GM23248 (cell line): ENCODE measurements around the gene MCL1. TPM values are rescaled to one million over a fixed set of nuclear protein-coding genes. Genes with fewer than 3 reads are reported as not detected.
A peak's percentile ranks its signal among the peaks of the same experiment; 100 is the strongest.
"Not testable (repeated sequence)": the region's sequence is repeated elsewhere in the genome, so short reads cannot be mapped to it uniquely, and the experiment has no call there.

Experiments
- DNase-seq: peaks from one replicate; pipeline ENCODE4 v3.0.0-alpha.2; 2015
- H2AFZ ChIP-seq: fragments of 200-600 bp; sonication (generic); 2 replicates; pipeline ENCODE4 v1.6.1; 2016; ENCODE audit warnings: antibody characterized with exemption
- H3F3A ChIP-seq: fragments of 200-600 bp; sonication (generic); 2 replicates; pipeline ENCODE4 v1.6.1; 2016; ENCODE audit warnings: mild to moderate bottlenecking, antibody characterized with exemption, mixed run types; ENCODE audit not compliant: insufficient read depth
- H3K27ac ChIP-seq: fragments of 200-600 bp; sonication (generic); 2 replicates; pipeline ENCODE4 v1.5.1; 2016; ENCODE audit warnings: mild to moderate bottlenecking
- H3K27me3 ChIP-seq: fragments of 200-600 bp; sonication (generic); replicated peaks from 2 replicates; pipeline ENCODE4 v1.6.1; 2016; ENCODE audit warnings: mild to moderate bottlenecking; ENCODE audit not compliant: insufficient read depth
- H3K36me3 ChIP-seq: fragments of 200-600 bp; sonication (generic); 2 replicates; pipeline ENCODE4 v1.6.1; 2016; ENCODE audit warnings: low read depth, mild to moderate bottlenecking
- H3K4me1 ChIP-seq: fragments of 200-600 bp; sonication (generic); 2 replicates; pipeline ENCODE4 v1.6.1; 2016; ENCODE audit warnings: mild to moderate bottlenecking; ENCODE audit not compliant: insufficient read depth
- H3K4me2 ChIP-seq: fragments of 200-600 bp; sonication (generic); one replicate; pipeline ENCODE4 v1.6.1; 2016; ENCODE audit warnings: mild to moderate bottlenecking; ENCODE audit not compliant: unreplicated experiment
- H3K4me3 ChIP-seq: fragments of 200-600 bp; sonication (generic); 2 replicates; pipeline ENCODE4 v1.5.1; 2016; ENCODE audit warnings: mild to moderate bottlenecking
- H3K79me2 ChIP-seq: fragments of 200-600 bp; sonication (generic); 2 replicates; pipeline ENCODE4 v1.6.1; 2016; ENCODE audit warnings: mild to moderate bottlenecking; ENCODE audit not compliant: insufficient read depth
- H3K9ac ChIP-seq: fragments of 200-600 bp; sonication (generic); 2 replicates; pipeline ENCODE4 v1.6.1; 2016; ENCODE audit warnings: mild to moderate bottlenecking
- H3K9me2 ChIP-seq: fragments of 200-600 bp; sonication (generic); 2 replicates; pipeline ENCODE4 v1.6.1; 2016; ENCODE audit warnings: mixed run types, mild to moderate bottlenecking, moderate library complexity; ENCODE audit not compliant: insufficient read depth
- H3K9me3 ChIP-seq: fragments of 200-600 bp; sonication (generic); one replicate; pipeline ENCODE4 v1.6.1; 2017; ENCODE audit warnings: low read depth
- H4K20me1 ChIP-seq: fragments of 200-600 bp; sonication (generic); 2 replicates; pipeline ENCODE4 v1.6.0; 2016; ENCODE audit not compliant: insufficient read depth
- EZH2 ChIP-seq: fragments of 200-600 bp; sonication (generic); IDR thresholded peaks from 2 replicates; pipeline ENCODE4 v1.6.1; 2018; ENCODE audit warnings: antibody characterized with exemption, mild to moderate bottlenecking; ENCODE audit not compliant: insufficient read depth, poor library complexity, severe bottlenecking
- EZH2phosphoT487 ChIP-seq: fragments of 200-600 bp; sonication (generic); IDR thresholded peaks from 2 replicates; pipeline ENCODE4 v1.6.1; 2018; ENCODE audit warnings: antibody characterized with exemption, moderate library complexity, mild to moderate bottlenecking, low read depth; ENCODE audit not compliant: insufficient read depth
- WGBS, 2 experiments: methylation state at CpG; one replicate each; pipeline ENCODE4 v1.1.6; 2015 to 2017; ENCODE audit warnings: low lambda C conversion rate in 2 of 2, low coverage in 1 of 2; ENCODE audit errors: missing lambda C conversion rate in 2 of 2; 5-methylcytosine and 5-hydroxymethylcytosine counted together
- in situ Hi-C: fragments of 300-500 bp; cut with MboI; formaldehyde crosslinking; loops from 2 replicates; pipeline ENCODE4 v1.15.0; 2020
- polyA plus RNA-seq: library from polyadenylated mRNA; unstranded; fragments of >200 nt; fragmentation: Nextera tagmentation; extraction: Ambion mirVana; gene quantifications from 2 replicates; pipeline ENCODE4 v1.2.1, GENCODE V29; 2016
- total RNA-seq: library from RNA; depleted of rRNA; stranded (reverse); fragments of >200 nt; shearing (Covaris generic); gene quantifications from 2 replicates; pipeline ENCODE4 v1.2.3, GENCODE V29; 2014

The MCL1 gene
- total and polyA plus RNA-seq, 2 experiments from 2014 or later: 84.7 to 310 TPM

DNA sequence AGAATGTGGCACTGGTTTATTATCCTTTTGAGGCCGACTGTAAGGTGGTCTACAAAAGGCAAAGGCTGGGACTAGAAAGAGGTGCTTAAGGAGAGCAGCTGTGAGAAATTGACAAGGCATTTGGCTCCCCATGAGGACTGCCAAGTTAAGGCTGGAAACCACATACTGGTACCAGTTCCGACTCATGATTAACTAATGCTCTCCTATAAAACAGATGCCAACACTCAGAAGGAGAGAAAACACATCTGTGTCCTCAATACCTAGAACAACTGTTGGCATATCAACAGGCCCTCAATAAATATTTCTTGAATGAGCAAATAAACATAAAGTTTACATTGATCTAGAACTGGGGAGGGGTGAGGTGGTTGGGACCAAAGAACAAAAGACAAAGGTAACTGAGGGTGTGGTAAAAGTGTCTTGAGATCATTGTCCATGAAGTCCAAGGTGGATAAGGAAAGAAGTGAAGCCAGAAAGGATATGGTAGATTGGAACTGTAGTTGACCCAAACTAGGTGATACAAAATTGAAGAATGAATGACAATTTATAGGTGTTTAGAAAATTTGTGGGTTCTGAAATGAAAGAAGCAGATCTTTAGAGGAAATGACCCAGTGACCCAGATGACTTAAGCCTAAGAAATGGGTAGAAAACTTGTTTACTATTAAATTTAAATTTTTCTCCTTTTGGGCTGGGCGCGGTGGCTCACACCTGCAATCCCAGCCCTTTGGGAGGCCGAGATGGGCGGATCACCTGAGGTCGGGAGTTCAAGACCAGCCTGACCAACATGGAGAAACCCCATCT lies 16.9 kb upstream of the MCL1 start:
- peak; percentile 85 for DNase-seq
- peak overlapping the region; percentile 37 for H3K27ac ChIP-seq
- H2AFZ ChIP-seq: no peak overlapping the region
- H3K4me3 ChIP-seq: no peak overlapping the region
- no peaks in the 10 kb centered on the region for H3K9me3 ChIP-seq
- no peaks in the 10 kb centered on the region for H3K36me3 ChIP-seq
- H3K9me2 ChIP-seq: no peaks in the 10 kb centered on the region
- TF ChIP-seq EZH2phosphoT487 (no peak), EZH2 (no peak)
- WGBS, 2 experiments: 94 to 95% methylated on average over 7 of the region's 7 CpGs
- no peaks in the 10 kb centered on the region for H3K79me2 ChIP-seq
- no peaks in the 10 kb centered on the region for H3K27me3 ChIP-seq
- peaks cover 16% of the 10 kb centered on the region; the same call in 1 of the 2 replicates for H3F3A ChIP-seq
- H3K9ac ChIP-seq: no peak overlapping the region
- H3K4me1 ChIP-seq: peaks cover 9% of the 10 kb centered on the region; the same call in 1 of the 2 replicates
- H3K4me2 ChIP-seq: no peak overlapping the region
- in situ Hi-C loops: no loop called here
- no peaks in the 10 kb centered on the region for H4K20me1 ChIP-seq

DNA sequence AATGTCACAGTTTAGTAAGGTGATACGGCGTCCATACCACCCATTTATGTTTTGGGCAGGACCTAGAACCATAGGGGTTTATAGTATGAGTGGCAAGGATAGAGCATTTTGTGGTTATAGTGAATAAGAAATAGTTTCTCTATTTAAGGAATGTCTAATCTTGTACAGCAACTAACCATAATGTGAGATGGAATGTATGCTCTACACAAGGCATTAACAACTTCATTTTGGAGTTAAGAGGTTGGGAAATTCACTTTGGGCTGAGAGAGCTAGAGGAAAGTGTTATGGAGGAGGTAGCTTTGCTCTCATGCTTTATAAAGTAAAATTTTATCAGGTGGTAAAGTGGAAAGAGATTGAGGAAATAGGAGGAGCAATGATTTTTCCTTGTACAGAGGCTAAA lies 3.0 kb upstream of the MCL1 start:
- WGBS, 2 experiments: 100% methylated on average over 2 of the region's 2 CpGs
- in situ Hi-C loops: no loop called here
- Histone ChIP-seq H3K4me2 (no peak overlapping the region), H3K9me2 (no peaks in the 10 kb centered on the region), H3K27ac (no peak overlapping the region), H3K9me3 (no peaks in the 10 kb centered on the region), H3F3A (peaks cover 28% of the 10 kb centered on the region), H3K79me2 (peaks cover 43% of the 10 kb centered on the region), H3K27me3 (no peaks in the 10 kb centered on the region), H4K20me1 (peaks cover 6% of the 10 kb centered on the region; the same call in 1 of the 2 replicates), H2AFZ (no peak overlapping the region), H3K9ac (no peak overlapping the region), H3K4me1 (peaks cover 12% of the 10 kb centered on the region), H3K4me3 (no peak overlapping the region), H3K36me3 (peaks cover 10% of the 10 kb centered on the region)
- DNase-seq: peak; percentile 38
- TF ChIP-seq EZH2phosphoT487 (no peak), EZH2 (no peak)

DNA sequence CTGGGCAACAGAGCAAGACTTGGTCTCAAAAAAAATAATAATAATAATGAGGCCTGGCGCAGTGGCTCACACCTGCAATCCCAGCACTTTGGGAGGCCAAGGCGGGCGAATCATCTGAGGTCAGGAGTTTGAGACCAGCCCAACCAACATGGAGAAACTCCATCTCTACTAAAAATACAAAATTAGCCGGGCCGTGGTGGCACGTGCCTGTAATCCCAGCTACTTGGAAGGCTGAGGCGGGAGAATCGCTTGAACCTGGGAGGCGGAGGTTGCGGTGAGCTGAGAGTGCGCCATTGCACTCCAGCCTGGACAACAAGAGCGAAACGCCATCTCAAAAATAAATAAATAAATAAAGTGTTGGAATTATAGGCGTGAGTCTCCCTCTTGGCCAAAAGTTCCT lies 2.6 kb upstream of the MCL1 start:
- H3K9ac ChIP-seq, H3K4me3 ChIP-seq, H3K27ac ChIP-seq, DNase-seq, in situ Hi-C loops, H2AFZ ChIP-seq, H3K9me3 ChIP-seq, H3K4me2 ChIP-seq, H3K27me3 ChIP-seq, H3K9me2 ChIP-seq: not testable (repeated sequence)
- Histone ChIP-seq H3K36me3 (peaks cover 14% of the 10 kb centered on the region), H3K79me2 (peaks cover 48% of the 10 kb centered on the region), H3F3A (peaks cover 32% of the 10 kb centered on the region), H3K4me1 (peaks cover 12% of the 10 kb centered on the region), H4K20me1 (peaks cover 11% of the 10 kb centered on the region; the same call in 1 of the 2 replicates)
- 96 to 97% methylated on average over 13 to 14 of the region's 14 CpGs for WGBS, 2 experiments

DNA sequence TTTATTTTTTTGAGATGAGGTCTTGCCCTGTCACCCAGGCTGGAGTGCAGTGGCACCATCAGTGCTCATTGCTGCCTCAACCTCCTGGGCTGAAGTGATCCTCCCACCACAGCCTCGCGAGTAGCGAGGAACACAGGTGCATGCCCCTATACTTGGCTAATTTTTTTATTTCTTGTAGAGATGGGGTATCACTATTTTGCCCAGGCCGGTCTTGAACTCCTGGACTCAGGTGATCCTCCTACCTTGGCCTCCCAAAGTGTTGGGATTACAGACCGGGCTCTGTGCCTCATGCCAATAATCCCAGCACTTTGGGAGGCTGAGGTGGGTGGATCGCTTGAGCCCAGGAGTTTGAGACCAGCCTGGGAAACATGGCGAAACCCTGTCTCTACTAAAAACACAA lies 2.0 kb upstream of the MCL1 start:
- Histone ChIP-seq H3K4me1 (peaks cover 12% of the 10 kb centered on the region), H4K20me1 (peaks cover 16% of the 10 kb centered on the region; the same call in 1 of the 2 replicates), H3K36me3 (peaks cover 19% of the 10 kb centered on the region), H3K79me2 (peaks cover 53% of the 10 kb centered on the region), H3F3A (peaks cover 37% of the 10 kb centered on the region)
- H3K4me3 ChIP-seq, H3K27me3 ChIP-seq, H3K9me2 ChIP-seq, in situ Hi-C loops, H3K27ac ChIP-seq, H2AFZ ChIP-seq, DNase-seq, H3K4me2 ChIP-seq, H3K9ac ChIP-seq, H3K9me3 ChIP-seq: not testable (repeated sequence)
- 94 to 96% methylated on average over 7 of the region's 7 CpGs for WGBS, 2 experiments

DNA sequence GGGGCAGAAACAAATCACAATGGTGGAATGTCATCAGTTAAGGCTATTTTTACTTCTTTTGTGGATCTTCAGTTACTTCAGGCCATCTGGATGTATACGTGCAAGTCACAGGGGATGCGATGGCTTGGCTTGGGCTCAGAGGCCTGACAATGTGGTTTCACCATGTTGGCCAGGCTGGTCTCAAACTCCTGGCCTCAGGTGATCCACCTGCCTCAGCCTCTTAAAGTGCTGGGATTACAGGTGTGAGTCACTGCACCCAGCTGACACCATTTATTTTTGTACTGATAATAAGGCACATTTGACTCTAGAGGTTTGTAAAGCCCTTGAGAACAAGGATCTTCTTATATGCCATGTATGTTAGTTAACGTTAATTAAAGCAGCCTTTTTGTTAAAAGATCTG lies 1.6 kb upstream of the MCL1 start:
- H3K4me3 ChIP-seq, H3K4me2 ChIP-seq, H3K27ac ChIP-seq, H3K9me2 ChIP-seq, H3K9me3 ChIP-seq, DNase-seq, in situ Hi-C loops, H2AFZ ChIP-seq, H3K9ac ChIP-seq, H3K27me3 ChIP-seq: not testable (repeated sequence)
- Histone ChIP-seq H3K4me1 (peaks cover 13% of the 10 kb centered on the region), H3K36me3 (peaks cover 24% of the 10 kb centered on the region), H3K79me2 (peaks cover 58% of the 10 kb centered on the region), H4K20me1 (peaks cover 21% of the 10 kb centered on the region; the same call in 1 of the 2 replicates), H3F3A (peaks cover 42% of the 10 kb centered on the region)
- WGBS, 2 experiments: 82 to 100% methylated on average over 3 of the region's 3 CpGs
